Aortic smooth muscle cell (primary cell): Measurements from ENCODE around the gene MRTO4. TPM values are rescaled to one million over a fixed set of nuclear protein-coding genes. Genes with fewer than 3 reads are reported as not detected.

ENCODE experiments used
- total RNA-seq: library from RNA; depleted of rRNA; stranded (reverse); fragments of >200 nt; gene quantifications from 2 replicates; pipeline ENCODE4 v1.2.3, GENCODE V29; 2014

MRTO4 gene
- total RNA-seq: 14.5 and 27.5 TPM in 2 replicates

DNA sequence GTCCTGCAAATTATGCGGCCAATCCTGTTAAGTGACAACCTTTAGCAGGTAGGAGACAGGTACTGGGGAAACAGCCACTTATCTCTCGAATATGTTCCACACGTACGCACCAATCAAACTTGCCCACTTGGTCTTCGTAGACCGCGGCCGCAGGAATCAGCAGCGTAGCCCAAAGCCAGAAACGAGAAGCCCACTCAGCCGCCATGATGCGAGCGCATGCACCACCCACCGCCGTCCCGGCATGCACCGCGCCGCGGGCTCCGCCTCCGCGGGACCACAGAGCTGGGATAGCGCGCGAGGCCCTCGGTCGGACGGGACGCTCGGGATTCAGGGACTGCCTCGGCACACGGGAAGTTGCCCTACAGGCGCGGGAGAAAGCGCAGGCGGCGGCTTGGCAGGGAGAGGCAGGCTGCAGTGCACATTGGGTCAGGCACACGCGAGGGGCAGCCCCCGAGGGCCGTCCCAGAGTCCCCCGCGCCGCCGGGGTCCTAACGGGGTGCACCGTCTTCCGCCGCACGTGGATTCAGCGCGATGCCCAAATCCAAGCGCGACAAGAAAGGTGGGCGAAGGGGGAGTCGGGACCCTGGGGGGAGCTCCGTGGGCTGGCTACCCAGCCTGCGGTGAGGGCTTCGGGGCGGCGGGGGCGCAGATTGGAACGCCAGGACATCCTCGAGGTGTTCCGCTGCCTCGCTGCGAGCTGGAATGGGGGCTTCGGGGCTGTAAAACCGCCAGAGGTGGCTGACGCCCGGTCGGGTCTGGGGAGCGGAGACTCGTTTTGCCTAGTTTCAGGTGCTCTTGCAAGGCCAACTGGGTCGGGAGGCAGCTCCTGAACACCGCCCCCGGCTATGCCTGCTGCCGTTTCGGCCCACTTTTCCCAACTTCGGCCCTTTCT is at the start of gene MRTO4, which contains the start of gene EMC1:
TSS of gene MRTO4 (plus strand) at position 501 of the 892 bp plus-strand sequence. CDS start at position 532, 31 bp downstream.
TSS of gene EMC1 (minus strand) at position 220 of the 892 bp plus-strand sequence. CDS start at position 205, 15 bp downstream.

DNA sequence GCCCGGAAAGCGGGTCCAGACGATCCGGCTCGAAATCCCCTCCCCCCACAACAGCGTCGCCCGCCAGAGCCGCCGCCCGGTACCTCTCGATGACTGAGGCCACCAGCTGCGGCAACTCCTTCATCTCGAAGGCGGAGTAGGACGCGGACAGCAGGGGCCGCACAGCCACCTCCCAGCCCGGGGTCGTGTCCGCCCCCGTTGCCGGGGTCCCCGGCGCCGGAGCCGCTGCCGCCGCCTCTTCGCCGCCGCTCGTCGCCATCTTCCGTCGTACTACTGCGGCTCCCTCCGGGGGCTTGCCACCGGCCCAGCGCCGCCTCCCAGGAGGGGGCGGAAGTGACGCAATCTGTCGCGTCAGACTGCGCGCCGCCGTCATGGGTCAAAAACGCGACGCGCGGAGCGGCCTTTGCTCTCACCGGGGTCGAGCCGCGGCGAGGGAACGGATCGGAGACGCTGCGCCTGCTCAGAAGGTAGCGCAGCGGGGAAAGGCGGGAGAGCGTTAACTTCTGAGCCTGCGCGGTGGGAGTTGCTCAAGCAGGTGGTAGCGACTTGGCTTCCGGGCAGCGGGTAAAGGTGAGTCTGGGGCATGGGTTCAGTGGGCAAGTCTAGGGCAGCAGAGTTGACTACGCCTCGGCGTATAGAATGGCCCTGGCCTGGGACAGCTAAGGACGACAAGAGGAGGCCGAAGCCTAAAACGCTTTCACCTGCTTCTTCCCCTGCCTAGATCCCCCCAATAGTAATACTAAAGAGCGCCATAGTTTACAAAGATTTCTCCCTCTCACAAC is 41.4 kb upstream of the MRTO4 start, which contains the start of gene UBR4:
TSS of gene UBR4 (minus strand) at position 277 of the 782 bp plus-strand sequence. CDS start at position 259, 18 bp downstream.

DNA sequence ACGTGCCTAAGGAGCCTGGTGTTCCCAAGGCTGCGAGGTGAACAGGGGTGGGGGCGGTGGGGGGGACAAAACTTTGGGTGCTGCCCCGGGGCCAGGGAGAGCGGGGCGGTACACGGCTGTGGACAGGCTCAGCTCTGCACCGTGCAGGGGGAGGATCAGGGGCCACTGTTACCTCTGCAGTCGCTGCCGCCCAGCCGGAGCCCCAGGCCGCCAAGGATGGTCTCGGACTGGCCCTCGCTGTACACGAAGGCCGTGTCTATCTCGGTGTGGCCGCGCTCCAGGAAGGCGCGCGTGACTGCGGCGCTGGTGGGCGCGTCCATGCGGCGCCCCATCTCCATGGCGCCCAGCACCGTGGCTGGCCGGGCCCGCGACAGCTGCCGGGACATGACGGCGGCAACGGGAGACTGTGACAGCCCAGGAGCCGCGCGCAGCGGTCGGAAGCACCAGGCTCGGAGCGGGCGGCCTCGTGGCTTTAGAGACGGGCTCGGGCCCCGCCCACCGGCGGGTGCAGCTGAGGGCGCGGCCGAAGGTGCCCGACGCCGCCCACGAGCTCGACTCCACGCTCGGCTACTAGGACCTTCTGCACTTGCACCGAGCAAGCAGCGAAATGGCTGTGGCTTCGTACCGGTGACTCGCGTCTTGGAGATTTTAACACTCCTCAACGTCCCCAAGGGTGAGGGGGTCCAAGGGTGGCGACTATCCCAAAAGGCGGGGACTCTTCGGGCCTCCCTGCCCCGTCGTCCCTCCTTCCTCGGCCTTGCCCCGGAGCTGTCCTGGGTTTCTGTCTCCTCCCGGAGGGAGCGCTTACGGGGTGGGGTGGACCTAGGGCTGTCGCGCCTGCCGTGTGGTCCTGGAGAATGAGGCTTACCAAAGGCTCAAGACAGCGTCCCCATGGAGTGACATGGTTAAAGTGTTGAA is 37.0 kb downstream of the MRTO4 start, which contains the start of gene AKR7A3:
TSS of gene AKR7A3 (minus strand) at position 447 of the 918 bp plus-strand sequence. CDS start at position 386, 61 bp downstream.

Other genes starting within 250 kb of the MRTO4 start
- gene UBR4, start 41.5 kb upstream of the MRTO4 start, total RNA-seq: 92.6 and 103 TPM in 2 replicates
- gene EMC1, start 281 bp upstream of the MRTO4 start, total RNA-seq: 59.6 and 73.9 TPM in 2 replicates
- 0.50 and 1.6 TPM in 2 replicates for gene AKR7A3, start 37.0 kb downstream of the MRTO4 start, total RNA-seq
- 74.8 and 103 TPM in 2 replicates for gene AKR7A2, start 60.3 kb downstream of the MRTO4 start, total RNA-seq
- 15.7 and 21.7 TPM in 2 replicates for gene SLC66A1, start 60.5 kb downstream of the MRTO4 start, total RNA-seq
- 210 and 220 TPM in 2 replicates for gene CAPZB, start 233.7 kb downstream of the MRTO4 start, total RNA-seq